ENCODE results near the gene TMPRSS4. TPM values are rescaled to one million over a fixed set of nuclear protein-coding genes. Genes with fewer than 3 reads are reported as not detected.

Gene TMPRSS4
- polyA plus RNA-seq, 1 of the 3 experiments (the other 2 are of a cell fraction) = not detected

GRCh38 chr11:118132385-118133151 lies 55.7 kb downstream of the TMPRSS4 start:
- H3K9me2 ChIP-seq = no peaks in the 10 kb centered on the region
- no peaks in the 10 kb centered on the region for H3K4me1 ChIP-seq (ENCODE audit: control insufficient read depth in 1 of 2, insufficient read depth in 2 of 2, low read depth in 1 of 2, low read length in 1 of 2)
- no peak for DNase-seq
- H3K9ac ChIP-seq = no peak overlapping the region
- H2AFZ ChIP-seq (ENCODE audit: low read depth) = no peak overlapping the region
- no peaks in the 10 kb centered on the region for H3K9me3 ChIP-seq
- H3K27me3 ChIP-seq (ENCODE audit: insufficient read depth) = peaks cover 35% of the 10 kb centered on the region
- H3K4me3 ChIP-seq (ENCODE audit: low read depth in 2 of 2, low read length in 1 of 2) = no peak overlapping the region
- TF ChIP-seq GABPA (IDR thresholded peaks at IDR 0.05; ENCODE audit: low read depth) (no peak), RFX5 (IDR thresholded peaks at IDR 0.05; ENCODE audit: low read length) (no peak), FOXM1 (IDR thresholded peaks at IDR 0.05; ENCODE audit: low read depth) (no peak), SMC3 (IDR thresholded peaks at IDR 0.05; ENCODE audit: low read depth, low read length) (no peak), TAF1 (IDR thresholded peaks at IDR 0.05; ENCODE audit: borderline replicate concordance, low read depth, low read length) (no peak), YY1 (IDR thresholded peaks at IDR 0.05; ENCODE audit: low read depth) (no peak), EZH2phosphoT487 (IDR thresholded peaks at IDR 0.05; ENCODE audit: borderline replicate concordance, low read depth) (no peak), NFIC (IDR thresholded peaks at IDR 0.05; ENCODE audit: borderline replicate concordance) (no peak), RCOR1 (IDR thresholded peaks at IDR 0.05; ENCODE audit: low read length) (no peak), EP300 (IDR thresholded peaks at IDR 0.05; ENCODE audit: borderline replicate concordance in 1 of 2, low read depth in 1 of 2, low read length in 1 of 2) (no peak), RXRA (IDR thresholded peaks at IDR 0.05; ENCODE audit: borderline replicate concordance, low read depth) (no peak), SIN3A (IDR thresholded peaks at IDR 0.05; ENCODE audit: borderline replicate concordance, low read depth, low read length) (no peak), FOXJ3 (CRISPR knock-in tag; IDR thresholded peaks at IDR 0.05) (no peak), TCF12 (IDR thresholded peaks at IDR 0.05) (no peak)
- TF ChIP-seq, protein P1, sequence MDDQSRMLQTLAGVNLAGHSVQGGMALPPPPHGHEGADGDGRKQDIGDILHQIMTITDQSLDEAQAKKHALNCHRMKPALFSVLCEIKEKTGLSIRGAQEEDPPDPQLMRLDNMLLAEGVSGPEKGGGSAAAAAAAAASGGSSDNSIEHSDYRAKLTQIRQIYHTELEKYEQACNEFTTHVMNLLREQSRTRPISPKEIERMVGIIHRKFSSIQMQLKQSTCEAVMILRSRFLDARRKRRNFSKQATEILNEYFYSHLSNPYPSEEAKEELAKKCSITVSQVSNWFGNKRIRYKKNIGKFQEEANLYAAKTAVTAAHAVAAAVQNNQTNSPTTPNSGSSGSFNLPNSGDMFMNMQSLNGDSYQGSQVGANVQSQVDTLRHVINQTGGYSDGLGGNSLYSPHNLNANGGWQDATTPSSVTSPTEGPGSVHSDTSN (IDR thresholded peaks at IDR 0.05) = no peak
- TF ChIP-seq, protein P2, sequence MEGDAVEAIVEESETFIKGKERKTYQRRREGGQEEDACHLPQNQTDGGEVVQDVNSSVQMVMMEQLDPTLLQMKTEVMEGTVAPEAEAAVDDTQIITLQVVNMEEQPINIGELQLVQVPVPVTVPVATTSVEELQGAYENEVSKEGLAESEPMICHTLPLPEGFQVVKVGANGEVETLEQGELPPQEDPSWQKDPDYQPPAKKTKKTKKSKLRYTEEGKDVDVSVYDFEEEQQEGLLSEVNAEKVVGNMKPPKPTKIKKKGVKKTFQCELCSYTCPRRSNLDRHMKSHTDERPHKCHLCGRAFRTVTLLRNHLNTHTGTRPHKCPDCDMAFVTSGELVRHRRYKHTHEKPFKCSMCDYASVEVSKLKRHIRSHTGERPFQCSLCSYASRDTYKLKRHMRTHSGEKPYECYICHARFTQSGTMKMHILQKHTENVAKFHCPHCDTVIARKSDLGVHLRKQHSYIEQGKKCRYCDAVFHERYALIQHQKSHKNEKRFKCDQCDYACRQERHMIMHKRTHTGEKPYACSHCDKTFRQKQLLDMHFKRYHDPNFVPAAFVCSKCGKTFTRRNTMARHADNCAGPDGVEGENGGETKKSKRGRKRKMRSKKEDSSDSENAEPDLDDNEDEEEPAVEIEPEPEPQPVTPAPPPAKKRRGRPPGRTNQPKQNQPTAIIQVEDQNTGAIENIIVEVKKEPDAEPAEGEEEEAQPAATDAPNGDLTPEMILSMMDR (IDR thresholded peaks at IDR 0.05) = no peak
- TF ChIP-seq, protein P3, sequence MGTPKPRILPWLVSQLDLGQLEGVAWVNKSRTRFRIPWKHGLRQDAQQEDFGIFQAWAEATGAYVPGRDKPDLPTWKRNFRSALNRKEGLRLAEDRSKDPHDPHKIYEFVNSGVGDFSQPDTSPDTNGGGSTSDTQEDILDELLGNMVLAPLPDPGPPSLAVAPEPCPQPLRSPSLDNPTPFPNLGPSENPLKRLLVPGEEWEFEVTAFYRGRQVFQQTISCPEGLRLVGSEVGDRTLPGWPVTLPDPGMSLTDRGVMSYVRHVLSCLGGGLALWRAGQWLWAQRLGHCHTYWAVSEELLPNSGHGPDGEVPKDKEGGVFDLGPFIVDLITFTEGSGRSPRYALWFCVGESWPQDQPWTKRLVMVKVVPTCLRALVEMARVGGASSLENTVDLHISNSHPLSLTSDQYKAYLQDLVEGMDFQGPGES (IDR thresholded peaks at IDR 0.05; ENCODE audit: low read depth, low read length) = no peak
- TF ChIP-seq, protein P4, sequence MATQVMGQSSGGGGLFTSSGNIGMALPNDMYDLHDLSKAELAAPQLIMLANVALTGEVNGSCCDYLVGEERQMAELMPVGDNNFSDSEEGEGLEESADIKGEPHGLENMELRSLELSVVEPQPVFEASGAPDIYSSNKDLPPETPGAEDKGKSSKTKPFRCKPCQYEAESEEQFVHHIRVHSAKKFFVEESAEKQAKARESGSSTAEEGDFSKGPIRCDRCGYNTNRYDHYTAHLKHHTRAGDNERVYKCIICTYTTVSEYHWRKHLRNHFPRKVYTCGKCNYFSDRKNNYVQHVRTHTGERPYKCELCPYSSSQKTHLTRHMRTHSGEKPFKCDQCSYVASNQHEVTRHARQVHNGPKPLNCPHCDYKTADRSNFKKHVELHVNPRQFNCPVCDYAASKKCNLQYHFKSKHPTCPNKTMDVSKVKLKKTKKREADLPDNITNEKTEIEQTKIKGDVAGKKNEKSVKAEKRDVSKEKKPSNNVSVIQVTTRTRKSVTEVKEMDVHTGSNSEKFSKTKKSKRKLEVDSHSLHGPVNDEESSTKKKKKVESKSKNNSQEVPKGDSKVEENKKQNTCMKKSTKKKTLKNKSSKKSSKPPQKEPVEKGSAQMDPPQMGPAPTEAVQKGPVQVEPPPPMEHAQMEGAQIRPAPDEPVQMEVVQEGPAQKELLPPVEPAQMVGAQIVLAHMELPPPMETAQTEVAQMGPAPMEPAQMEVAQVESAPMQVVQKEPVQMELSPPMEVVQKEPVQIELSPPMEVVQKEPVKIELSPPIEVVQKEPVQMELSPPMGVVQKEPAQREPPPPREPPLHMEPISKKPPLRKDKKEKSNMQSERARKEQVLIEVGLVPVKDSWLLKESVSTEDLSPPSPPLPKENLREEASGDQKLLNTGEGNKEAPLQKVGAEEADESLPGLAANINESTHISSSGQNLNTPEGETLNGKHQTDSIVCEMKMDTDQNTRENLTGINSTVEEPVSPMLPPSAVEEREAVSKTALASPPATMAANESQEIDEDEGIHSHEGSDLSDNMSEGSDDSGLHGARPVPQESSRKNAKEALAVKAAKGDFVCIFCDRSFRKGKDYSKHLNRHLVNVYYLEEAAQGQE (IDR thresholded peaks at IDR 0.05; ENCODE audit: low read depth, low read length) = no peak
- no peak overlapping the region for H3K4me2 ChIP-seq
- ChIA-PET CTCF (interaction anchor here (1.5 to 2.8 kb wide), 2 partner anchors 39 to 119 kb away, joined by 3 to 12 read pairs; partner anchors contain the start of gene MPZL3), POLR2A (no interaction called here)
- no peaks in the 10 kb centered on the region for H3K79me2 ChIP-seq (ENCODE audit: insufficient read depth)
- 56% methylated on average over 13 of the region's 15 CpGs for WGBS (ENCODE audit: low lambda C conversion rate)
- no peak overlapping the region for H3K27ac ChIP-seq (ENCODE audit: low read depth in 2 of 2, low read length in 1 of 2)
- no peaks in the 10 kb centered on the region for H3F3A ChIP-seq (replicated peaks; ENCODE audit: insufficient read depth)
- no peaks in the 10 kb centered on the region for H3K36me3 ChIP-seq (replicated peaks in 1 of 2; ENCODE audit: control insufficient read depth in 1 of 2, insufficient read depth in 2 of 2, low read length in 1 of 2)
- H4K20me1 ChIP-seq (ENCODE audit: insufficient read depth) = no peaks in the 10 kb centered on the region

All from SK-N-SH (cell line).